Activated naive CD4-positive, alpha-beta T cell treated with anti-CD3 and anti-CD28 coated beads, Interleukin-2, amount 10 ng/mL, durations not matched to agents 7 days and 5 days (primary cell): ENCODE measurements around the gene MED15.
"Not testable (repeated sequence)": the region's sequence is repeated elsewhere in the genome, so short reads cannot be mapped to it uniquely, and the experiment has no call there.

Experiments
- CTCF ChIA-PET: fragments of 350-600 bp; sonication (Branson Sonifier 250); formaldehyde crosslinking; loops from one replicate; lab custom pipeline; 2021; ENCODE audit warnings: antibody characterized with exemption; lab: Charles Lee
- DNase-seq: peaks from one replicate; pipeline ENCODE4 v3.0.0-alpha.2; 2020
- H3K27ac Mint-ChIP-seq: one replicate; pipeline ENCODE4 v1.8.0; 2021; ENCODE audit warnings: mild to moderate bottlenecking, moderate library complexity, mixed read lengths
- H3K27me3 Mint-ChIP-seq: one replicate; pipeline ENCODE4 v1.8.0; 2021; ENCODE audit warnings: mild to moderate bottlenecking, mixed read lengths
- H3K36me3 Mint-ChIP-seq: one replicate; pipeline ENCODE4 v1.8.0; 2021; ENCODE audit warnings: mixed read lengths
- H3K4me1 Mint-ChIP-seq: one replicate; pipeline ENCODE4 v1.8.0; 2021; ENCODE audit warnings: mixed read lengths
- H3K4me3 Mint-ChIP-seq: one replicate; pipeline ENCODE4 v1.8.0; 2021; ENCODE audit warnings: mild to moderate bottlenecking, moderate library complexity, mixed read lengths
- H3K9me3 Mint-ChIP-seq: one replicate; pipeline ENCODE4 v1.8.0; 2021; ENCODE audit warnings: mixed read lengths

The MED15 gene

GRCh38 chr22:20536590-20537324 lies 29.3 kb downstream of the MED15 start:
- no peak overlapping the region for H3K4me3 Mint-ChIP-seq
- CTCF ChIA-PET = interaction anchor here (0.6 to 2.4 kb wide), 2 partner anchors 10 to 206 kb away, joined by 5 to 7 read pairs; no protein-coding TSS in a partner anchor
- H3K27ac Mint-ChIP-seq = peak overlapping the region; percentile 35

GRCh38 chr22:20537325-20537756 lies 29.9 kb downstream of the MED15 start:
- H3K4me1 Mint-ChIP-seq = peaks cover 34% of the 10 kb centered on the region
- CTCF ChIA-PET = interaction anchor here (2.4 kb wide), 1 partner anchor 11 kb away, joined by 7 read pairs; no protein-coding TSS in a partner anchor
- peaks cover 51% of the 10 kb centered on the region for H3K36me3 Mint-ChIP-seq
- no peak overlapping the region for H3K4me3 Mint-ChIP-seq
- H3K27me3 Mint-ChIP-seq = no peaks in the 10 kb centered on the region
- H3K9me3 Mint-ChIP-seq = no peaks in the 10 kb centered on the region
- no peak for DNase-seq
- no peak overlapping the region for H3K27ac Mint-ChIP-seq

More at GRCh38 chr22:20536590-20537324, 29.3 kb downstream of the MED15 start:
- no peak for DNase-seq
- H3K9me3 Mint-ChIP-seq = no peaks in the 10 kb centered on the region
- peaks cover 36% of the 10 kb centered on the region for H3K4me1 Mint-ChIP-seq
- H3K36me3 Mint-ChIP-seq = peaks cover 46% of the 10 kb centered on the region
- no peaks in the 10 kb centered on the region for H3K27me3 Mint-ChIP-seq

- Mint-ChIP-seq H3K27ac (no peak overlapping the region), H3K36me3 (peaks cover 53% of the 10 kb centered on the region), H3K4me3 (no peak overlapping the region), H3K4me1 (peaks cover 36% of the 10 kb centered on the region), H3K27me3 (no peaks in the 10 kb centered on the region), H3K9me3 (no peaks in the 10 kb centered on the region)
- no peak for DNase-seq
- CTCF ChIA-PET = interaction anchor here (0.7 to 2.4 kb wide), 2 partner anchors 11 to 34 kb away, joined by 3 to 7 read pairs; no protein-coding TSS in a partner anchor
Measured at GRCh38 chr22:20537983-20538382, 30.6 kb downstream of the MED15 start.

- not testable (repeated sequence) for H3K27ac Mint-ChIP-seq, H3K27me3 Mint-ChIP-seq, H3K9me3 Mint-ChIP-seq, DNase-seq, H3K4me3 Mint-ChIP-seq
- Mint-ChIP-seq H3K36me3 (peaks cover 53% of the 10 kb centered on the region), H3K4me1 (peaks cover 34% of the 10 kb centered on the region)
- CTCF ChIA-PET = interaction anchor here (2.4 kb wide), 1 partner anchor 12 kb away, joined by 7 read pairs; no protein-coding TSS in a partner anchor
Measured at GRCh38 chr22:20538875-20539274, 31.5 kb downstream of the MED15 start.

GRCh38 chr22:20542055-20542454 lies 34.6 kb downstream of the MED15 start:
- no peak overlapping the region for H3K4me3 Mint-ChIP-seq
- H3K27me3 Mint-ChIP-seq = no peaks in the 10 kb centered on the region
- H3K9me3 Mint-ChIP-seq = peaks cover 5% of the 10 kb centered on the region
- peak overlapping the region; percentile 45 for H3K27ac Mint-ChIP-seq
- DNase-seq = no peak
- H3K4me1 Mint-ChIP-seq = peaks cover 49% of the 10 kb centered on the region
- CTCF ChIA-PET = interaction anchor here (1.1 kb wide), 1 partner anchor 22 kb away, joined by 4 read pairs; no protein-coding TSS in a partner anchor
- peaks cover 71% of the 10 kb centered on the region for H3K36me3 Mint-ChIP-seq

GRCh38 chr22:20542736-20543135 lies 35.3 kb downstream of the MED15 start:
- H3K9me3 Mint-ChIP-seq = peaks cover 5% of the 10 kb centered on the region
- peaks cover 70% of the 10 kb centered on the region for H3K36me3 Mint-ChIP-seq
- CTCF ChIA-PET = no interaction called here
- no peak for DNase-seq
- no peaks in the 10 kb centered on the region for H3K27me3 Mint-ChIP-seq
- H3K4me3 Mint-ChIP-seq = no peak overlapping the region
- H3K27ac Mint-ChIP-seq = peak overlapping the region; percentile 94
- peaks cover 53% of the 10 kb centered on the region for H3K4me1 Mint-ChIP-seq

GRCh38 chr22:20545318-20545634 lies 37.9 kb downstream of the MED15 start:
- H3K27ac Mint-ChIP-seq = peak overlapping the region; percentile 67
- peaks cover 77% of the 10 kb centered on the region for H3K4me1 Mint-ChIP-seq
- CTCF ChIA-PET = interaction anchor here (0.7 kb wide), 1 partner anchor 36 kb away, joined by 4 read pairs; no protein-coding TSS in a partner anchor
- H3K27me3 Mint-ChIP-seq, DNase-seq, H3K9me3 Mint-ChIP-seq, H3K4me3 Mint-ChIP-seq: not testable (repeated sequence)
- peaks cover 67% of the 10 kb centered on the region for H3K36me3 Mint-ChIP-seq

GRCh38 chr22:20545681-20546521 lies 38.5 kb downstream of the MED15 start:
- DNase-seq = peak; percentile 6
- H3K9me3 Mint-ChIP-seq = peaks cover 5% of the 10 kb centered on the region
- H3K4me1 Mint-ChIP-seq = peaks cover 84% of the 10 kb centered on the region
- H3K36me3 Mint-ChIP-seq = peaks cover 65% of the 10 kb centered on the region
- CTCF ChIA-PET = no interaction called here
- no peak overlapping the region for H3K4me3 Mint-ChIP-seq
- peak overlapping the region; percentile 67 for H3K27ac Mint-ChIP-seq
- no peaks in the 10 kb centered on the region for H3K27me3 Mint-ChIP-seq

GRCh38 chr22:20546541-20546950 lies 39.1 kb downstream of the MED15 start:
- Mint-ChIP-seq H3K4me3 (no peak overlapping the region), H3K27ac (no peak overlapping the region), H3K27me3 (no peaks in the 10 kb centered on the region), H3K4me1 (peaks cover 90% of the 10 kb centered on the region), H3K36me3 (peaks cover 70% of the 10 kb centered on the region), H3K9me3 (peaks cover 5% of the 10 kb centered on the region)
- CTCF ChIA-PET = no interaction called here
- DNase-seq = no peak

GRCh38 chr22:20547029-20547428 lies 39.6 kb downstream of the MED15 start:
- Mint-ChIP-seq H3K27ac (no peak overlapping the region), H3K4me1 (peaks cover 92% of the 10 kb centered on the region), H3K36me3 (peaks cover 70% of the 10 kb centered on the region), H3K9me3 (peaks cover 5% of the 10 kb centered on the region), H3K4me3 (no peak overlapping the region), H3K27me3 (no peaks in the 10 kb centered on the region)
- CTCF ChIA-PET = interaction anchor here (1.6 kb wide), 1 partner anchor 21 kb away, joined by 4 read pairs; no protein-coding TSS in a partner anchor
- no peak for DNase-seq

GRCh38 chr22:20548806-20549205 lies 41.4 kb downstream of the MED15 start:
- CTCF ChIA-PET = interaction anchor here (1.4 to 4.9 kb wide), 5 partner anchors 9 to 22 kb away, joined by 4 to 45 read pairs (median 8); no protein-coding TSS in a partner anchor
- H3K27ac Mint-ChIP-seq = peak overlapping the region; percentile 100
- peak overlapping the region; percentile 76 for H3K4me3 Mint-ChIP-seq
- H3K4me1 Mint-ChIP-seq = peaks cover 95% of the 10 kb centered on the region
- H3K9me3 Mint-ChIP-seq = peaks cover 5% of the 10 kb centered on the region
- H3K36me3 Mint-ChIP-seq = peaks cover 74% of the 10 kb centered on the region
- DNase-seq = no peak
- H3K27me3 Mint-ChIP-seq = no peaks in the 10 kb centered on the region

GRCh38 chr22:20549232-20549841 lies 41.9 kb downstream of the MED15 start:
- Mint-ChIP-seq H3K4me3 (peak overlapping the region; percentile 76), H3K27ac (peak overlapping the region; percentile 100), H3K27me3 (no peaks in the 10 kb centered on the region), H3K9me3 (peaks cover 5% of the 10 kb centered on the region), H3K36me3 (peaks cover 71% of the 10 kb centered on the region), H3K4me1 (peaks cover 94% of the 10 kb centered on the region)
- DNase-seq = peak; percentile 82
- CTCF ChIA-PET = interaction anchor here (1.1 to 4.9 kb wide), 5 partner anchors 9 to 25 kb away, joined by 3 to 45 read pairs (median 8); no protein-coding TSS in a partner anchor

GRCh38 chr22:20550057-20550817 lies 42.8 kb downstream of the MED15 start:
- peaks cover 72% of the 10 kb centered on the region for H3K36me3 Mint-ChIP-seq
- no peak for DNase-seq
- CTCF ChIA-PET = interaction anchor here (1.1 to 4.9 kb wide), 4 partner anchors 14 to 26 kb away, joined by 3 to 45 read pairs (median 8); no protein-coding TSS in a partner anchor
- H3K4me3 Mint-ChIP-seq = peak overlapping the region; percentile 76
- peak overlapping the region; percentile 100 for H3K27ac Mint-ChIP-seq
- no peaks in the 10 kb centered on the region for H3K27me3 Mint-ChIP-seq
- H3K4me1 Mint-ChIP-seq = peaks cover 94% of the 10 kb centered on the region
- H3K9me3 Mint-ChIP-seq = no peaks in the 10 kb centered on the region
